A673 (cell line): Measurements from ENCODE around the gene GPAT3. TPM values are rescaled to one million over a fixed set of nuclear protein-coding genes. Genes with fewer than 3 reads are reported as not detected.
A peak's percentile ranks its signal among the peaks of the same experiment; 100 is the strongest.

Experiments
- BruUV-seq: library from RNA; stranded (reverse); fragments of 400-500 nt; replicated peaks from 2 replicates; lab custom pipeline; 2021; lab: Mats Ljungman, UMichigan
- CTCF ChIA-PET: fragments of 300-600 bp; sonication (Branson Sonifier 250); formaldehyde crosslinking; loops from one replicate; lab custom pipeline; 2022; ENCODE audit warnings: antibody characterized with exemption; lab: Charles Lee
- POLR2A ChIA-PET: fragments of 300-600 bp; sonication (Branson Sonifier 250); formaldehyde crosslinking; loops from one replicate; lab custom pipeline; 2022; ENCODE audit warnings: antibody characterized with exemption; ENCODE audit not compliant: low non-redundant PET; lab: Charles Lee
- DNase-seq: peaks from one replicate; pipeline ENCODE4 v3.0.0-alpha.2; 2015; ENCODE audit warnings: low spot score
- H3K27ac ChIP-seq: fragments of 200-600 bp; sonication (generic); 2 replicates; pipeline ENCODE4 v1.5.1; 2016; ENCODE audit warnings: mixed run types, low read depth, mild to moderate bottlenecking, mixed read lengths, antibody characterized with exemption, low read length; ENCODE audit not compliant: poor library complexity, severe bottlenecking
- H3K27me3 ChIP-seq: fragments of 200-600 bp; sonication (generic); replicated peaks from 2 replicates; pipeline ENCODE4 v1.6.1; 2017; ENCODE audit warnings: mixed run types, low read depth, mild to moderate bottlenecking, mixed read lengths, antibody characterized with exemption, low read length; ENCODE audit not compliant: insufficient read depth, poor library complexity
- H3K36me3 ChIP-seq: fragments of 200-600 bp; sonication (generic); 2 replicates; pipeline ENCODE4 v1.6.1; 2016; ENCODE audit warnings: mixed run types, mild to moderate bottlenecking, mixed read lengths, antibody characterized with exemption, low read length; ENCODE audit not compliant: insufficient read depth, poor library complexity, severe bottlenecking
- H3K4me1 ChIP-seq: fragments of 200-600 bp; sonication (generic); 2 replicates; pipeline ENCODE4 v1.6.1; 2017; ENCODE audit warnings: mixed run types, mild to moderate bottlenecking, mixed read lengths, antibody characterized with exemption, low read length; ENCODE audit not compliant: insufficient read depth, poor library complexity, severe bottlenecking
- H3K4me3 ChIP-seq: fragments of 200-600 bp; sonication (generic); 2 replicates; pipeline ENCODE4 v1.5.1; 2016; ENCODE audit warnings: low read depth, mixed run types, mild to moderate bottlenecking, mixed read lengths, low read length; ENCODE audit not compliant: poor library complexity, severe bottlenecking
- H3K9me3 ChIP-seq: fragments of 200-600 bp; sonication (generic); 2 replicates; pipeline ENCODE4 v1.6.1; 2016; ENCODE audit warnings: mixed run types, low read depth, mild to moderate bottlenecking, mixed read lengths, antibody characterized with exemption, low read length; ENCODE audit not compliant: poor library complexity, severe bottlenecking
- EZH2 ChIP-seq: fragments of 200-600 bp; sonication (generic); IDR thresholded peaks from 2 replicates; pipeline ENCODE4 v1.6.1; 2017; ENCODE audit warnings: borderline replicate concordance, low read depth, mild to moderate bottlenecking, mixed read lengths, antibody characterized with exemption, low read length; ENCODE audit not compliant: poor library complexity, severe bottlenecking
- intact Hi-C: fragments of 100-400 bp; cut with micrococcal nuclease; formaldehyde crosslinking; loops from one replicate; pipeline ENCODE4 v1.10.0; 2022; ENCODE audit not compliant: unreplicated experiment
- total RNA-seq: library from RNA; stranded (reverse); gene quantifications from 2 replicates; pipeline ENCODE4 v1.2.3, GENCODE V29; 2021
- TF ChIP-seq, protein P1 (sequence below): fragments of 300-800, 200-600 bp; sonication (generic); conservative IDR thresholded peaks from 2 replicates; pipeline ENCODE4 v1.5.1; 2017; ENCODE audit warnings: low read depth, mild to moderate bottlenecking, antibody characterized with exemption, low read length, moderate library complexity, mixed read lengths

The GPAT3 gene
- total RNA-seq, 1 experiment from 2014 or later = 1.2 TPM

DNA sequence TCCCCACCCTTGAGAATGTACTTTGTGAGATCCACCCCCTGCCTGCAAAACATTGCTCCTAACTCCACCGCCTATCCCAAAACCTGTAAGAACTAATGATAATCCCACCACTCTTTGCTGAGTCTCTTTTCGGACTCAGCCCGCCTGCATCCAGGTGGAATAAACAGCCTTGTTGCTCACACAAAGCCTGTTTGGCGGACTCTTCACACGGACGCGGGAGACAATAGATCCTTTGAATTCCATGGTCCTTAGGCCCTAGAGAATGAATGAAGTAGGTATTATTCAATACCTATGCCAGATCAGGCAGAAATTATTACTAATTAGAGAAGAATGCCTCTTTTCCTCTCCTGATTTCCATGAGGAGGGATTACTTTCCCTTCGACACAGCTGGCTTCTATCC lies 101.0 kb downstream of the GPAT3 start:
- intact Hi-C loops = loop anchor here (10.0 kb wide), 1 partner anchor 282 kb away; no protein-coding TSS in a partner anchor
- H3K27ac ChIP-seq = no peak overlapping the region
- H3K4me1 ChIP-seq = peaks cover 2% of the 10 kb centered on the region
- no peak overlapping the region for H3K4me3 ChIP-seq
- CTCF ChIA-PET = no interaction called here
- no peaks in the 10 kb centered on the region for H3K9me3 ChIP-seq
- no peak for TF ChIP-seq EZH2
- TF ChIP-seq, protein P1, sequence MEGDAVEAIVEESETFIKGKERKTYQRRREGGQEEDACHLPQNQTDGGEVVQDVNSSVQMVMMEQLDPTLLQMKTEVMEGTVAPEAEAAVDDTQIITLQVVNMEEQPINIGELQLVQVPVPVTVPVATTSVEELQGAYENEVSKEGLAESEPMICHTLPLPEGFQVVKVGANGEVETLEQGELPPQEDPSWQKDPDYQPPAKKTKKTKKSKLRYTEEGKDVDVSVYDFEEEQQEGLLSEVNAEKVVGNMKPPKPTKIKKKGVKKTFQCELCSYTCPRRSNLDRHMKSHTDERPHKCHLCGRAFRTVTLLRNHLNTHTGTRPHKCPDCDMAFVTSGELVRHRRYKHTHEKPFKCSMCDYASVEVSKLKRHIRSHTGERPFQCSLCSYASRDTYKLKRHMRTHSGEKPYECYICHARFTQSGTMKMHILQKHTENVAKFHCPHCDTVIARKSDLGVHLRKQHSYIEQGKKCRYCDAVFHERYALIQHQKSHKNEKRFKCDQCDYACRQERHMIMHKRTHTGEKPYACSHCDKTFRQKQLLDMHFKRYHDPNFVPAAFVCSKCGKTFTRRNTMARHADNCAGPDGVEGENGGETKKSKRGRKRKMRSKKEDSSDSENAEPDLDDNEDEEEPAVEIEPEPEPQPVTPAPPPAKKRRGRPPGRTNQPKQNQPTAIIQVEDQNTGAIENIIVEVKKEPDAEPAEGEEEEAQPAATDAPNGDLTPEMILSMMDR = no peak
- BruUV-seq = no TSS peak
- H3K27me3 ChIP-seq = no peaks in the 10 kb centered on the region
- no peak for DNase-seq
- POLR2A ChIA-PET = no interaction called here
- H3K36me3 ChIP-seq = no peaks in the 10 kb centered on the region

DNA sequence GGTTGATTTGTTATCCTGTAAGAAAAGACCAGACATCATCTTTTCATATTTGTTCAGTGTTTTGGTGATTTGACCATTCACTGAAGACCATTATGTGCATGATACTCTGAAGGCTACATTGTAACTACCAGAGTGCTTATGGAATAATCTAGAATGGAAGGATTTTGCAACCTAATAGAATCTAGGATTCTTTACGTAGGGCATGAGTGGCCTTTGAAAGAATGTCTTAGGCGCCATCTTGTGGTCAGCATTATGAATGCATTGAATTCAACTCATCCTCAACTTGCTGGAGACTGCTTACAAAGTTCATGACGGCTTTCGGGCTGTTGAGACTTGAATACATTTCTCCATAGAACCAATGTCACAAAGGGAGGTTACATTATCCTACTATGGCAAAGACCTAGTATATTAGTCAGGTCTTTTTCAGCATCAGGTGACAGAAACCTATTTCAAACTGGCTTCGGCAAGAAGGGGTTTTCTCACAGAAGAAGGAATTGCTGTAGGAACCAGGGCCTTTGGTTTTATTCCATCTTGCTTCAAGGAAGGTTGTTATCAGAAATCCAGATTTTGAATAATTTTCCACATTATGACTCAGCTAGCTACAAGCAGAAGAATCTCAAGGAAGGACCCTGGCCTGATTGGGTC lies 104.1 kb downstream of the GPAT3 start:
- intact Hi-C loops = loop anchor here (1.0 to 10.0 kb wide), 2 partner anchors 131 to 285 kb away; no protein-coding TSS in a partner anchor
- CTCF ChIA-PET = no interaction called here
- Histone ChIP-seq H3K27ac (no peak overlapping the region), H3K27me3 (no peaks in the 10 kb centered on the region), H3K4me1 (peaks cover 15% of the 10 kb centered on the region), H3K9me3 (no peaks in the 10 kb centered on the region), H3K4me3 (no peak overlapping the region), H3K36me3 (no peaks in the 10 kb centered on the region)
- no TSS peak for BruUV-seq
- peak; percentile 69 for DNase-seq
- POLR2A ChIA-PET = no interaction called here
- TF ChIP-seq, protein P1 = peak; percentile 67
- no peak for TF ChIP-seq EZH2

DNA sequence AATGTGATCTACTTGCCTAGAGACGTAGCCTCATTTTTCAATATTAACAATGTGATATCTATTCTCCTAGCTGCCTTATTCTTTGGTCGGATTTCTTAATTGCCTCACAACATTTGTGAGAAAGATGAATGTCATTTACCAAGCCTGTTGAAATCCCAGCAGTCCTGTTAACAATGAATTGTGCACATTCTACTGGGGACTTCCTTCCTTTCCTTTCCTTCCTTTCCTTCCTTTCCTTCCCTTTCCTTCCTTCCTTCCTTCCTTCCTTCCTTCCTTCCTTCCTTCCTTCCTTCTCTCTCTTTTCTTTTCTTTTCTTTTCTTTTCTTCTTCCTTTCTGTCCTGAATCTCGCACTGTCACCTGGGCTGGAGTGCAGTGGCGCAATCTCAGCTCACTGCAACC lies 107.1 kb downstream of the GPAT3 start:
- peak overlapping the region; percentile 88 for H3K27ac ChIP-seq
- TF ChIP-seq, protein P1 = no peak
- no peak for TF ChIP-seq EZH2
- no TSS peak for BruUV-seq
- no peaks in the 10 kb centered on the region for H3K9me3 ChIP-seq
- H3K36me3 ChIP-seq = no peaks in the 10 kb centered on the region
- no peaks in the 10 kb centered on the region for H3K27me3 ChIP-seq
- peak; percentile 66 for DNase-seq
- POLR2A ChIA-PET = no interaction called here
- H3K4me3 ChIP-seq = no peak overlapping the region
- intact Hi-C loops = loop anchor here (1.0 kb wide), 1 partner anchor 81 kb away; no protein-coding TSS in a partner anchor
- peaks cover 37% of the 10 kb centered on the region for H3K4me1 ChIP-seq
- CTCF ChIA-PET = interaction anchor here (0.7 kb wide), 1 partner anchor 856 kb away, joined by 6 read pairs; no protein-coding TSS in a partner anchor
